ENCODE data around the gene TRAPPC3.

- TF ChIP-seq CTCF (conservative IDR thresholded peaks at IDR 0.05; ENCODE audit: low read length) (no peak), EZH2phosphoT487 (IDR thresholded peaks at IDR 0.05; ENCODE audit: borderline replicate concordance) (no peak)
Measured at GRCh38 chr1:36177589-36178431, 28.5 kb upstream of the TRAPPC3 start.

All from Loucy (cell line).